ENCODE results near the gene ECSCR.

- no peak for TF ChIP-seq CTCF (IDR thresholded peaks at IDR 0.05)
- TF ChIP-seq POLR2A (IDR thresholded peaks at IDR 0.05; ENCODE audit: low read depth), result no peak
- no peak for TF ChIP-seq POLR2AphosphoS5 (IDR thresholded peaks at IDR 0.05)
- TF ChIP-seq EP300 (IDR thresholded peaks at IDR 0.05), result no peak
These were observed 38.8 kb upstream of the ECSCR start for GRCh38 chr5:139501381-139501780.
